HUES6 (cell line): ENCODE data around the gene TBCCD1.
"Not testable (repeated sequence)": the region's sequence is repeated elsewhere in the genome, so short reads cannot be mapped to it uniquely, and the experiment has no call there.

Experiments used
- H3K27ac ChIP-seq: 2 replicates; pipeline ENCODE4 v1.7.0; 2013; ENCODE audit warnings: low read depth, mild to moderate bottlenecking, low read length, inconsistent platforms
- H3K27me3 ChIP-seq: 2 replicates; pipeline ENCODE4 v1.6.1; 2013; ENCODE audit warnings: low read length; ENCODE audit not compliant: control insufficient read depth, insufficient read depth
- H3K36me3 ChIP-seq: 2 replicates; pipeline ENCODE4 v1.6.1; 2013; ENCODE audit warnings: low read length; ENCODE audit not compliant: control insufficient read depth, insufficient read depth
- H3K4me1 ChIP-seq: 2 replicates; pipeline ENCODE4 v1.6.1; 2013; ENCODE audit warnings: low read length; ENCODE audit not compliant: control insufficient read depth, insufficient read depth
- H3K4me3 ChIP-seq: 2 replicates; pipeline ENCODE4 v1.5.1; 2013; ENCODE audit warnings: low read depth, low read length
- H3K9ac ChIP-seq: one replicate; pipeline ENCODE4 v1.6.1; 2013; ENCODE audit warnings: mild to moderate bottlenecking, low read length
- H3K9me3 ChIP-seq: 2 replicates; pipeline ENCODE4 v1.6.1; 2013; ENCODE audit warnings: low read depth, low read length; ENCODE audit not compliant: control insufficient read depth, insufficient read depth

Gene TBCCD1

DNA sequence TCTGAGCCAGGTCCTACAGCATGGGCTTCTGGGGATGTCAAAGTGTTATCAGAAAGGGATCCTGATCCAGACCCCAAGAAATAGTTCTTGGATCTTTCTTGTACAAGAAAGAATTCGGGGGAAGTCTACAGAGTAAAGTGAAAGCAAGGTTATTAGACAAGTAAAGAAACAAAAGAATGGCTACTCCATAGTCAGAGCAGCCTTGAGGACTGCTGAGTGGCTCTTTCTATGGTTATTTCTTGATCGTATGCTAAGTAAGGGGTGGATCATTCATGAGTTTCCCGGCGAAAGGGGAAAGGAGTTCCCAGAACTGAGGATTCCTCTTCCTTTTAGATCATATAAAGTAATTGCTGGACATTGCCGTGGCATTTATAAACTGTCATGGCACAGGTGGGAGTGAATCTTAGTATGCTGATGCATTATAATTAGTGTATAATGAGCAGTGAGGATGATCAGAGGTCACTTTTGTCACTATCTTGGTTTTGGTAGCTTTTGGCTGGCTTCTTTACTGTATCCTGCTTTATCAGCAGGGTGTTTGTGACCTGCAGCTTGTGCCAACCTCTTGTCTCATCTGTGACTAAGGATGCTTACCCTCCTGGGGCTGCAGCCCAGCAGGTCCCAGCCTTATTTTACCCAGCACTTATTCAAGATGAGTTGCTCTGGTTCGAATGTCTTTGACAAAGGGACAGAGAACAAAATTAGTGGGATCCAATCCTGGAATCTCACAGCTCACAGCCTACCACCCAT is 64.0 kb downstream of the TBCCD1 start:
- H3K9ac ChIP-seq, result no peak overlapping the region
- H3K27ac ChIP-seq, result no peak overlapping the region
- H3K36me3 ChIP-seq, result no peaks in the 10 kb centered on the region
- H3K27me3 ChIP-seq, result no peaks in the 10 kb centered on the region
- H3K4me3 ChIP-seq, result no peak overlapping the region
- peaks cover 8% of the 10 kb centered on the region; the same call in 1 of the 2 replicates for H3K4me1 ChIP-seq
- no peaks in the 10 kb centered on the region for H3K9me3 ChIP-seq

- no peak overlapping the region for H3K27ac ChIP-seq
- no peaks in the 10 kb centered on the region for H3K9me3 ChIP-seq
- H3K4me3 ChIP-seq, result no peak overlapping the region
- H3K27me3 ChIP-seq, result no peaks in the 10 kb centered on the region
- peaks cover 8% of the 10 kb centered on the region; the same call in 1 of the 2 replicates for H3K4me1 ChIP-seq
- no peaks in the 10 kb centered on the region for H3K36me3 ChIP-seq
- H3K9ac ChIP-seq, result no peak overlapping the region
Measured at GRCh38 chr3:186502138-186502948, 64.8 kb downstream of the TBCCD1 start.

DNA sequence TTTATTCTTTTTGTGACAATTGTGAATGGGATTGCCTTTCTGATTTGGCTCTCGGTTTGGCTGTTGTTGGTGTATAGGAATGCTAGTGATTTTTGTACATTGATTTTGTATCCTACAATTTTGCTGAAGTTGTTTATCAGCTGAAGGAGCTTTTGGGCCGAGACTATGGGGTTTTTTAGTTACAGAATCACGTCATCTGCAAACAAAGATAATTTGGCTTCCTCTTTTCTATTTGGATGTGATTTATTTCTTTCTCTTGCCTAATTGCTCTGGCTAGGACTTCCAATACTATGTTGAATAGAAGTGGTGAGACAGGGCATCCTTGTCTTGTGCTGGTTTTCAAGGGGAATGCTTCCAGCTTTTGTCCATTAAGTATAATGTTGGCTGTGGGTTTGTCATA is 67.2 kb downstream of the TBCCD1 start:
- H3K36me3 ChIP-seq, H3K27me3 ChIP-seq, H3K4me1 ChIP-seq: not testable (repeated sequence)

GRCh38 chr3:186498022-186498421 is 69.1 kb downstream of the TBCCD1 start:
- not testable (repeated sequence) for H3K4me3 ChIP-seq, H3K4me1 ChIP-seq, H3K9me3 ChIP-seq, H3K9ac ChIP-seq, H3K27ac ChIP-seq, H3K36me3 ChIP-seq, H3K27me3 ChIP-seq

More for the DNA sequence above, 67.2 kb downstream of the TBCCD1 start:
- not testable (repeated sequence) for H3K27ac ChIP-seq, H3K9me3 ChIP-seq, H3K4me3 ChIP-seq, H3K9ac ChIP-seq

DNA sequence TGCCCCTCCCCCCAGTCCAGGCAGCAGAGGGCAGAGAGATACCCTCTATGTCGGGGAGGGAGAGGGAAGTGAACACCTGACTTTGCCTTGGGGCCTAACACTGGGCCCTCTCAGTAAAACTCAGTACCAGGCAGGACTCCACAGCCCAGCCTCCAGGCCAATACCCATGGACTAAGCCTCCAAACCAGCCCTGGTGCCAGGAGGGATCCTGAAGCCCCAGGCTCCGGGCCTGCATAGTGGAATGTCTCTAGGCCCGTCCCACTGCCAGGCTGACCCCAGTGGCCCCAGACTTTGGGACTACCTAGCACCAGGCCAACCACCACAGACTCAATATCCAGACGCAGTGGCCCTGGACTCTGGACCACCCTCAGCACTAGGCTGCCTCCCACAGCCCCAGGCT is 69.5 kb downstream of the TBCCD1 start:
- Histone ChIP-seq H3K4me1 (peaks cover 2% of the 10 kb centered on the region; the same call in 1 of the 2 replicates), H3K27ac (no peak overlapping the region), H3K27me3 (no peaks in the 10 kb centered on the region), H3K4me3 (no peak overlapping the region), H3K9ac (no peak overlapping the region), H3K9me3 (no peaks in the 10 kb centered on the region), H3K36me3 (no peaks in the 10 kb centered on the region)

DNA sequence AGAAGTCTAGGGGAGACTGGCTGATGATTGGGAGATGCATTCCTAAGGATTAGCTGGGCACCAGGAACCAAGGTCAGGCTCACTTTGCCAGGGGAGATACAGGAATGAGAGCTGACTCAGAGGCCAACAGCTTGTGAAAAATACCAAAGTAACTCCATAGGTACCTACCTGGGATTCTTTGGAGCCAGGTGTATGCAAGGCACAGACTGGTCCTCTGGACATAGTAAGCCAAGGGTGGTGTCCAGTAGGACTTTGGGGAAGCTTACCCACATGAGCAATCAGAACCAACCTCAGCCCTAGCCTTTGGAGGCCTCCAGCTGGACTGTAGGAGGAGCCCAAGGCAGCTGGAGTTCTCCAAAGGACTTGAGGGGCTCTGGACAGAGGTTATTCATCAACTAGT is 70.5 kb downstream of the TBCCD1 start:
- Histone ChIP-seq H3K9ac (no peak overlapping the region), H3K9me3 (no peaks in the 10 kb centered on the region), H3K4me3 (no peak overlapping the region), H3K27ac (no peak overlapping the region), H3K36me3 (no peaks in the 10 kb centered on the region), H3K27me3 (no peaks in the 10 kb centered on the region), H3K4me1 (no peaks in the 10 kb centered on the region)
